MM.1S (cell line): ENCODE data around the gene NREP.

Experiments
- DNase-seq: peaks from one replicate; pipeline ENCODE4 v3.0.0-alpha.2; 2015
- H2AFZ ChIP-seq: fragments of 300-600 bp; sonication (generic); 2 replicates; pipeline ENCODE4 v1.6.0; 2016; ENCODE audit warnings: antibody characterized with exemption, low read length
- H3F3A ChIP-seq: fragments of 300-600 bp; sonication (generic); 2 replicates; pipeline ENCODE4 v1.6.1; 2016; ENCODE audit warnings: mild to moderate bottlenecking, antibody characterized with exemption, low read length, moderate library complexity, mixed read lengths; ENCODE audit not compliant: insufficient read depth
- H3K27ac ChIP-seq: fragments of 300-600 bp; sonication (generic); 2 replicates; pipeline ENCODE4 v1.5.1; 2016; ENCODE audit warnings: mild to moderate bottlenecking, low read length
- H3K27me3 ChIP-seq: fragments of 300-600 bp; sonication (generic); replicated peaks from 2 replicates; pipeline ENCODE4 v1.6.0; 2016; ENCODE audit warnings: low read length; ENCODE audit not compliant: insufficient read depth
- H3K36me3 ChIP-seq: fragments of 300-600 bp; sonication (generic); replicated peaks from 2 replicates; pipeline ENCODE4 v1.6.1; 2016; ENCODE audit warnings: mild to moderate bottlenecking, low read length, mixed read lengths; ENCODE audit not compliant: insufficient read depth
- H3K4me1 ChIP-seq: fragments of 300-600 bp; sonication (generic); 2 replicates; pipeline ENCODE4 v1.6.1; 2016; ENCODE audit warnings: low read length, mixed read lengths
- H3K4me2 ChIP-seq: fragments of 300-600 bp; sonication (generic); 2 replicates; pipeline ENCODE4 v1.6.0; 2016; ENCODE audit warnings: low read depth, low read length
- H3K4me3 ChIP-seq: fragments of 300-600 bp; sonication (generic); 2 replicates; pipeline ENCODE4 v1.5.1; 2016; ENCODE audit warnings: low read length, mixed read lengths
- H3K79me2 ChIP-seq: fragments of 300-600 bp; sonication (generic); 2 replicates; pipeline ENCODE4 v1.6.1; 2016; ENCODE audit warnings: mixed run types, low read length, mixed read lengths
- H3K9ac ChIP-seq: fragments of 300-600 bp; sonication (generic); 2 replicates; pipeline ENCODE4 v1.6.1; 2016; ENCODE audit warnings: low read length, mixed read lengths
- H3K9me2 ChIP-seq: fragments of 300-600 bp; sonication (generic); replicated peaks from 2 replicates; pipeline ENCODE4 v1.6.1; 2016; ENCODE audit warnings: mild to moderate bottlenecking, low read length, mixed read lengths; ENCODE audit not compliant: insufficient read depth
- H3K9me3 ChIP-seq: fragments of 300-600 bp; sonication (generic); replicated peaks from 2 replicates; pipeline ENCODE4 v1.6.1; 2016; ENCODE audit warnings: mild to moderate bottlenecking, low read length, mixed read lengths; ENCODE audit not compliant: insufficient read depth
- H4K20me1 ChIP-seq: fragments of 300-600 bp; sonication (generic); 2 replicates; pipeline ENCODE4 v1.6.1; 2016; ENCODE audit warnings: mild to moderate bottlenecking, low read length, moderate library complexity, mixed read lengths; ENCODE audit not compliant: insufficient read depth
- CTCF ChIP-seq: fragments of 300-600 bp; sonication (generic); IDR thresholded peaks from 2 replicates; pipeline ENCODE4 v1.5.1; 2016; ENCODE audit warnings: antibody characterized with exemption, low read length, mixed read lengths
- EZH2 ChIP-seq: fragments of 300-600 bp; sonication (generic); optimal IDR thresholded peaks from 2 replicates; pipeline ENCODE3; 2017; ENCODE audit warnings: low read depth, mild to moderate bottlenecking, antibody characterized with exemption, low read length, mixed read lengths
- EZH2phosphoT487 ChIP-seq: fragments of 300-600 bp; sonication (generic); IDR thresholded peaks from 2 replicates; pipeline ENCODE4 v1.6.1; 2018; ENCODE audit warnings: antibody characterized with exemption, low read length

Gene NREP

GRCh38 chr5:111691508-111691907 lies 65.5 kb downstream of the NREP start:
- DNase-seq, result no peak
- Histone ChIP-seq H3F3A (no peaks in the 10 kb centered on the region), H3K36me3 (no peaks in the 10 kb centered on the region), H3K27ac (no peak overlapping the region), H3K4me2 (no peak overlapping the region), H4K20me1 (no peaks in the 10 kb centered on the region), H2AFZ (no peak overlapping the region), H3K27me3 (no peaks in the 10 kb centered on the region), H3K79me2 (no peaks in the 10 kb centered on the region), H3K4me1 (no peaks in the 10 kb centered on the region), H3K9ac (no peak overlapping the region), H3K4me3 (no peak overlapping the region), H3K9me3 (no peaks in the 10 kb centered on the region), H3K9me2 (no peaks in the 10 kb centered on the region)
- TF ChIP-seq EZH2phosphoT487, result no peak
- no peak for TF ChIP-seq CTCF
- TF ChIP-seq EZH2, result no peak

GRCh38 chr5:111689357-111689935 lies 67.5 kb downstream of the NREP start:
- Histone ChIP-seq H3K4me3 (no peak overlapping the region), H3K9ac (no peak overlapping the region), H3K9me2 (no peaks in the 10 kb centered on the region), H4K20me1 (no peaks in the 10 kb centered on the region), H2AFZ (no peak overlapping the region), H3F3A (no peaks in the 10 kb centered on the region), H3K27me3 (no peaks in the 10 kb centered on the region), H3K27ac (no peak overlapping the region), H3K79me2 (no peaks in the 10 kb centered on the region), H3K36me3 (no peaks in the 10 kb centered on the region), H3K4me2 (no peak overlapping the region), H3K4me1 (no peaks in the 10 kb centered on the region), H3K9me3 (no peaks in the 10 kb centered on the region)
- TF ChIP-seq CTCF (no peak), EZH2 (no peak), EZH2phosphoT487 (no peak)
- no peak for DNase-seq

GRCh38 chr5:111685969-111686368 lies 71.0 kb downstream of the NREP start:
- H2AFZ ChIP-seq, result no peak overlapping the region
- H3K4me2 ChIP-seq, result no peak overlapping the region
- no peaks in the 10 kb centered on the region for H3K79me2 ChIP-seq
- no peaks in the 10 kb centered on the region for H3K9me3 ChIP-seq
- no peaks in the 10 kb centered on the region for H3F3A ChIP-seq
- H4K20me1 ChIP-seq, result no peaks in the 10 kb centered on the region
- no peaks in the 10 kb centered on the region for H3K27me3 ChIP-seq
- H3K36me3 ChIP-seq, result no peaks in the 10 kb centered on the region
- no peak overlapping the region for H3K27ac ChIP-seq
- no peaks in the 10 kb centered on the region for H3K9me2 ChIP-seq
- H3K4me1 ChIP-seq, result no peaks in the 10 kb centered on the region
- DNase-seq, result no peak
- no peak overlapping the region for H3K4me3 ChIP-seq
- TF ChIP-seq CTCF (peak; percentile 36), EZH2phosphoT487 (no peak), EZH2 (no peak)
- no peak overlapping the region for H3K9ac ChIP-seq
